Coronary artery (tissue), 2 donors: Measurements from ENCODE around the gene ZC3HAV1.
A peak's percentile ranks its signal among the peaks of the same experiment; 100 is the strongest.
"Not testable (repeated sequence)": the region's sequence is repeated elsewhere in the genome, so short reads cannot be mapped to it uniquely, and the experiment has no call there.

Experiments
- DNase-seq: peaks from one replicate; pipeline ENCODE4 v3.0.0-alpha.2; 2017; ENCODE audit warnings: low spot score
- H3K27ac ChIP-seq, 2 donors: fragments of 200-600 bp; sonication (generic); one replicate each; pipeline ENCODE4 v1.5.1; 2016 to 2019
- H3K4me3 ChIP-seq: fragments of 200-600 bp; sonication (generic); 2 replicates; pipeline ENCODE4 v1.5.1; 2016; ENCODE audit warnings: mild to moderate bottlenecking, moderate library complexity
- TF ChIP-seq, protein P1 (sequence below): fragments of 200-600 bp; sonication (generic); IDR thresholded peaks from one replicate; pipeline ENCODE4 v1.5.1; 2019; ENCODE audit warnings: antibody characterized with exemption

Gene ZC3HAV1

GRCh38 chr7:139112316-139112715 is 2.8 kb upstream of the ZC3HAV1 start:
- no peak overlapping the region for H3K4me3 ChIP-seq
- H3K27ac ChIP-seq: no peak overlapping the region
- no peak for DNase-seq
- TF ChIP-seq, protein P1, sequence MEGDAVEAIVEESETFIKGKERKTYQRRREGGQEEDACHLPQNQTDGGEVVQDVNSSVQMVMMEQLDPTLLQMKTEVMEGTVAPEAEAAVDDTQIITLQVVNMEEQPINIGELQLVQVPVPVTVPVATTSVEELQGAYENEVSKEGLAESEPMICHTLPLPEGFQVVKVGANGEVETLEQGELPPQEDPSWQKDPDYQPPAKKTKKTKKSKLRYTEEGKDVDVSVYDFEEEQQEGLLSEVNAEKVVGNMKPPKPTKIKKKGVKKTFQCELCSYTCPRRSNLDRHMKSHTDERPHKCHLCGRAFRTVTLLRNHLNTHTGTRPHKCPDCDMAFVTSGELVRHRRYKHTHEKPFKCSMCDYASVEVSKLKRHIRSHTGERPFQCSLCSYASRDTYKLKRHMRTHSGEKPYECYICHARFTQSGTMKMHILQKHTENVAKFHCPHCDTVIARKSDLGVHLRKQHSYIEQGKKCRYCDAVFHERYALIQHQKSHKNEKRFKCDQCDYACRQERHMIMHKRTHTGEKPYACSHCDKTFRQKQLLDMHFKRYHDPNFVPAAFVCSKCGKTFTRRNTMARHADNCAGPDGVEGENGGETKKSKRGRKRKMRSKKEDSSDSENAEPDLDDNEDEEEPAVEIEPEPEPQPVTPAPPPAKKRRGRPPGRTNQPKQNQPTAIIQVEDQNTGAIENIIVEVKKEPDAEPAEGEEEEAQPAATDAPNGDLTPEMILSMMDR: no peak

- TF ChIP-seq, protein P1: no peak
- H3K27ac ChIP-seq: no peak overlapping the region
- DNase-seq: no peak
- H3K4me3 ChIP-seq: no peak overlapping the region
Measured at GRCh38 chr7:139111811-139112301, 2.3 kb upstream of the ZC3HAV1 start.

DNA sequence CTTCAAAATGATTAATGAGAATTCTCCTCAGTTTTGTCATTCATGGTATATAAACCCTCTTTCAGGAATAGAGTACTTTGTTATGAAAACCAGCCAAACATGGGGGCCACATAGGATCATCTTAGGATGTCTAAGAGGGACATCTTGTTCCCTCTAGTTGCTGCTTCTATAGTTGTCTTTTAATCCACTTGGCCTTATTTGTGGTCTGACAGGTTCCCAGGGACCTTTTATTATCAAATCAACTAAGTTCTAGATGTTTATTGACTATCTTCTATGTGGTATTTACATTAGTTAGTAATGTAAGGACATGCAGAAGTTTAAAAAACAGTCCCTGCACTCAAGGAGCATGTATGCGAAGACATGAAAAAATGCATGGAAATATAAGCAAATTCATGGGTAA is 1.6 kb upstream of the ZC3HAV1 start:
- H3K4me3 ChIP-seq: no peak overlapping the region
- H3K27ac ChIP-seq: no peak overlapping the region
- DNase-seq: no peak
- TF ChIP-seq, protein P1: no peak

DNA sequence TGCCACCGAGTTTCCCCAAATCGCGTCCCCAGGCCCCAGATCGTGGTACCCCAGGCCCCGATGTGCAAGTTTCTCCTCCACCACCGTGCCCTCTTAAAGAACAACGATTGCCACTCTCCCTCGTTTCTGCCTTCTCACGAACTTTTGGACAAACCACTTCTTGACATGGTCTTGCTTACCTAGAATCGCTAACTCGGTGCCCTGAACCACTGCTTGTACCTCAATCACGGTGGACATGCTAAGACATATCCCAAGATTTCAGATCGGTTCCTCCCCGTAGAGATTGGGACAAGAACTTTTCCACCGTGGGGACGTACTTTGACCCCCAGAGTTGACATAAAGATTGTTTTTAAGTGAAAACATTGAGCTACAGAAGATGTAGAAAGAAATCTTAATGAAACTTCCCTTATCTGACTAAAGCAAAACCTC is 477 bp upstream of the ZC3HAV1 start:
- Histone ChIP-seq H3K27ac (peak overlapping the region; percentile 84 to 97), H3K4me3 (peak overlapping the region; percentile 84)
- no peak for DNase-seq
- TF ChIP-seq, protein P1: no peak

DNA sequence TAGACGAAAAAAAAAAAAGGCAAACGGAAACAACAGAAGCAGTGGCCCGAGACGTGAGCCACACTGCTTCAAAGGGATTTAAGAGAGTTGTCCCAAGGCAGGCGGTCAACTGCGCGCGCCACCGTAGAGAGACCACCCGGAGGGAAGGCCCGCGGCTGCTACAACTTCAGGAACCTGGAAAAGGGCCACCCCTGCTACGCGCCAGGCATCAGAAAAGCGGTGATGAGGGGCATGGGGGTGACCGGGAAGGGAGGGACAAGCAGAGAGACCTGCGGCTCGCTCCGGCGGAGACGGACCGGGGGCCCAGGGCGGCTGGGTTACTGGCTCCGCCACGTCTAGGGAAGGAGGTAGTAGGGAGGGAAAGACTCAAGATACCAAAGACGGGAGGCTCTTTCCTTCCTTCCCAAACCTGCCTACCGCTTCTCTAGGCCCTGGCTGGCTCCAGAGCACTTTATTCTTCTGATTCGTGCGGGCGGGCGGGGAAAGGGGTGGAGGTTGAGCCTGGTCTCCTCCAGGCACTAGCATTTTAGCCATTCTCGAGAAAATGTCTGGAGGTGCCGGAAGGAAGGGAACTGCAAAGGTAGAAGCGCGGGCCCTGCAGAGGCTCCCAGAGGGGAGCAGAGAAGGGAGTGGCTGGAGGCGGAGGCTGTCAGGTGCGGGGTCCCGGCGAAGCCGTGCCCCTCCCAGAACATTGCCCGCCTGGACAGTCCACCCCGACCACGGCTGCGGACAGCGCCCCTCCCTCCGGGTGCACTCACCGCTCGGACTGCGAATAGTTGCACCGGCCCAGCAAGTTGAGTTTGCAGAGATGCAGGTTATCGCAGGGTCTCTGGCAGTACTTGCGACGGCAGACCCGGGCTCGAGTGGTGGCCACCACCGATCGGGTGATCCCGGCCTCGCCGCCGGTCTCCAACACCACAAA is 993 bp downstream of the ZC3HAV1 start:
- peak; percentile 77 for DNase-seq
- Histone ChIP-seq H3K27ac (peak overlapping the region; percentile 84 to 97), H3K4me3 (peak overlapping the region; percentile 84)
- TF ChIP-seq, protein P1: no peak

DNA sequence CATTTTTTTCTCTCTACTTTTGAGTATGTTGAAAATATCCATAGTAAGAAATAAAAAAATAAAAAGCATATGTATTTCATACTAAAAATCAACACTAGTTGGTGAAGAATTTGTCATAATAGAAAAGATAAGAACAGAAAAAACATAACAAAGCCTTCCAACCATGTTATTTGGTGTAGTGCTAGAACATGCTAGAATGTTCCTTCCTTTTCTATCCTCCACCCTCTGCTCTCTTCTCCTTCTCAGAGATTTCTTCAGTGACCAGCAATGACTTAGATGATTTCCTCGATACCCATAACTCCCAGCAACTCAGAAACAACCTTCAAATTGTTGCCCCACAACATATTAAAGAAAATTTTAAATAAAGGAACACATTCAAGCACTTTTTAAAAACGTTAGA is 2.6 kb downstream of the ZC3HAV1 start:
- TF ChIP-seq, protein P1: no peak
- Histone ChIP-seq H3K4me3 (peak overlapping the region; percentile 84), H3K27ac (no peak overlapping the region)
- no peak for DNase-seq

GRCh38 chr7:139106227-139106626 is 3.3 kb downstream of the ZC3HAV1 start:
- H3K4me3 ChIP-seq, H3K27ac ChIP-seq, DNase-seq: not testable (repeated sequence)
